GM23338 (cell line): ENCODE data around the gene PVRIG. TPM values are rescaled to one million over a fixed set of nuclear protein-coding genes. Genes with fewer than 3 reads are reported as not detected.
"Not testable (repeated sequence)": the region's sequence is repeated elsewhere in the genome, so short reads cannot be mapped to it uniquely, and the experiment has no call there.

Experiments
- ATAC-seq: fragments of 200-7000 bp; cut with Tn5 transposase; 3 replicates; pipeline ENCODE4 v1.9.1; 2020
- DNase-seq: peaks from one replicate; pipeline ENCODE4 v3.0.0-alpha.2; 2015; ENCODE audit warnings: low spot score
- H2AFZ ChIP-seq: fragments of 200-600 bp; sonication (generic); 2 replicates; pipeline ENCODE4 v1.8.0; 2016; ENCODE audit warnings: antibody characterized with exemption, mild to moderate bottlenecking, moderate library complexity
- H3F3A ChIP-seq: fragments of 200-600 bp; sonication (generic); replicated peaks from 2 replicates; pipeline ENCODE4 v1.8.0; 2017; ENCODE audit warnings: antibody characterized with exemption, mixed run types, low read depth
- H3K27ac ChIP-seq: fragments of 200-600 bp; sonication (generic); 2 replicates; pipeline ENCODE4 v1.6.1; 2016; ENCODE audit warnings: low read depth
- H3K27me3 ChIP-seq: fragments of 200-600 bp; sonication (generic); 2 replicates; pipeline ENCODE4 v1.8.0; 2016; ENCODE audit warnings: mild to moderate bottlenecking, mixed run types, moderate library complexity; ENCODE audit not compliant: insufficient read depth
- H3K36me3 ChIP-seq: fragments of 200-600 bp; sonication (generic); 2 replicates; pipeline ENCODE4 v1.8.0; 2016; ENCODE audit warnings: mild to moderate bottlenecking; ENCODE audit not compliant: insufficient read depth
- H3K4me1 ChIP-seq: fragments of 200-600 bp; sonication (generic); 2 replicates; pipeline ENCODE4 v1.8.0; 2016; ENCODE audit warnings: mild to moderate bottlenecking, moderate library complexity; ENCODE audit not compliant: insufficient read depth
- H3K4me2 ChIP-seq: fragments of 200-600 bp; sonication (generic); 2 replicates; pipeline ENCODE4 v1.7.1; 2017; ENCODE audit warnings: mixed run types
- H3K4me3 ChIP-seq: fragments of 200-600 bp; sonication (generic); 2 replicates; pipeline ENCODE4 v1.6.1; 2016; ENCODE audit warnings: mixed run types
- H3K79me2 ChIP-seq: fragments of 200-600 bp; sonication (generic); replicated peaks from 2 replicates; pipeline ENCODE4 v1.8.0; 2017; ENCODE audit warnings: mild to moderate bottlenecking; ENCODE audit not compliant: insufficient read depth
- H3K9me2 ChIP-seq: fragments of 200-600 bp; sonication (generic); 2 replicates; pipeline ENCODE4 v1.8.0; 2017; ENCODE audit not compliant: insufficient read depth
- H4K20me1 ChIP-seq: fragments of 200-600 bp; sonication (generic); replicated peaks from 2 replicates; pipeline ENCODE4 v1.8.0; 2017; ENCODE audit warnings: mild to moderate bottlenecking; ENCODE audit not compliant: insufficient read depth
- H3K27ac Mint-ChIP-seq: 2 replicates; pipeline ENCODE4 v1.8.0; 2020; ENCODE audit warnings: inconsistent platforms, mild to moderate bottlenecking, moderate library complexity, mixed read lengths
- H3K27me3 Mint-ChIP-seq: 3 replicates; pipeline ENCODE4 v1.8.0; 2022; ENCODE audit warnings: low read depth, mild to moderate bottlenecking, moderate library complexity, mixed read lengths, inconsistent platforms; ENCODE audit not compliant: insufficient read depth, poor library complexity
- H3K36me3 Mint-ChIP-seq: 3 replicates; pipeline ENCODE4 v1.8.0; 2021; ENCODE audit warnings: low read depth, mild to moderate bottlenecking, inconsistent platforms, moderate library complexity, mixed read lengths
- H3K4me1 Mint-ChIP-seq: 3 replicates; pipeline ENCODE4 v1.8.0; 2020; ENCODE audit warnings: mild to moderate bottlenecking, inconsistent platforms, mixed read lengths
- H3K4me3 Mint-ChIP-seq: 3 replicates; pipeline ENCODE4 v1.8.0; 2021; ENCODE audit warnings: moderate library complexity, mild to moderate bottlenecking, inconsistent platforms, mixed read lengths
- H3K9me3 Mint-ChIP-seq: 3 replicates; pipeline ENCODE4 v1.8.0; 2020; ENCODE audit warnings: moderate library complexity, mild to moderate bottlenecking, inconsistent platforms, mixed read lengths
- polyA plus RNA-seq: library from polyadenylated mRNA; unstranded; fragments of >200 nt; fragmentation: Nextera tagmentation; extraction: Ambion mirVana; gene quantifications from 2 replicates; pipeline ENCODE4 v1.2.1, GENCODE V29; 2016
- total RNA-seq: library from RNA; depleted of rRNA; stranded (reverse); fragments of >200 nt; shearing (Covaris generic); gene quantifications from 2 replicates; pipeline ENCODE4 v1.2.3, GENCODE V29; 2014

Gene PVRIG
- total and polyA plus RNA-seq, 2 experiments from 2014 or later, result 1.1 TPM; not detected in 1

- H3K27me3 Mint-ChIP-seq, H3K4me1 ChIP-seq, H3K4me2 ChIP-seq, H3K27me3 ChIP-seq, H4K20me1 ChIP-seq, DNase-seq, H3F3A ChIP-seq, H3K4me3 ChIP-seq, H3K36me3 ChIP-seq, H3K9me2 ChIP-seq, H3K4me3 Mint-ChIP-seq, H3K27ac Mint-ChIP-seq, ATAC-seq, H3K4me1 Mint-ChIP-seq, H2AFZ ChIP-seq, H3K27ac ChIP-seq, H3K9me3 Mint-ChIP-seq: not testable (repeated sequence)
- peaks cover 23% of the 10 kb centered on the region for H3K36me3 Mint-ChIP-seq
- peaks cover 11% of the 10 kb centered on the region for H3K79me2 ChIP-seq
Measured at GRCh38 chr7:100234660-100235317, 15.0 kb downstream of the PVRIG start.

- H3F3A ChIP-seq, H3K9me3 Mint-ChIP-seq, H3K4me3 Mint-ChIP-seq, H3K27ac Mint-ChIP-seq, H3K27me3 ChIP-seq, DNase-seq, H3K9me2 ChIP-seq, H2AFZ ChIP-seq, H3K4me1 ChIP-seq, H3K4me2 ChIP-seq, H3K4me1 Mint-ChIP-seq, H4K20me1 ChIP-seq, H3K36me3 Mint-ChIP-seq, H3K36me3 ChIP-seq, ATAC-seq, H3K27ac ChIP-seq, H3K4me3 ChIP-seq: not testable (repeated sequence)
- peaks cover 25% of the 10 kb centered on the region for H3K79me2 ChIP-seq
- peaks cover 10% of the 10 kb centered on the region for H3K27me3 Mint-ChIP-seq
Measured at GRCh38 chr7:100239975-100240374, 20.2 kb downstream of the PVRIG start.

- H3K9me3 Mint-ChIP-seq, H3K4me2 ChIP-seq, ATAC-seq, H2AFZ ChIP-seq, H3F3A ChIP-seq, H3K4me3 Mint-ChIP-seq, H3K9me2 ChIP-seq, H3K27me3 ChIP-seq, H3K4me3 ChIP-seq, H4K20me1 ChIP-seq, H3K36me3 ChIP-seq: not testable (repeated sequence)
- Mint-ChIP-seq H3K36me3 (0 out of 3 replicates have a peak, but pooled peaks cover 14% of the 10 kb centered on the region), H3K27me3 (peaks cover 24% of the 10 kb centered on the region), H3K27ac (peak overlapping the region; percentile 91), H3K4me1 (peaks cover 33% of the 10 kb centered on the region)
- DNase-seq, result peak; percentile 38
- H3K27ac ChIP-seq, result peak overlapping the region; percentile 32; the same call in 1 of the 2 replicates
- peaks cover 19% of the 10 kb centered on the region for H3K4me1 ChIP-seq
- peaks cover 24% of the 10 kb centered on the region for H3K79me2 ChIP-seq
Measured at GRCh38 chr7:100243385-100243784, 23.6 kb downstream of the PVRIG start.

- ATAC-seq, H2AFZ ChIP-seq, H3K27ac ChIP-seq, H3K9me3 Mint-ChIP-seq, H3K36me3 ChIP-seq, H3K4me3 Mint-ChIP-seq, H4K20me1 ChIP-seq, H3K9me2 ChIP-seq, H3K27me3 ChIP-seq, H3K36me3 Mint-ChIP-seq, H3K4me3 ChIP-seq, H3K4me2 ChIP-seq, H3F3A ChIP-seq, DNase-seq: not testable (repeated sequence)
- H3K27me3 Mint-ChIP-seq, result peaks cover 20% of the 10 kb centered on the region
- H3K4me1 ChIP-seq, result peaks cover 19% of the 10 kb centered on the region
- peak overlapping the region; percentile 91 for H3K27ac Mint-ChIP-seq
- H3K4me1 Mint-ChIP-seq, result peaks cover 38% of the 10 kb centered on the region
- H3K79me2 ChIP-seq, result peaks cover 29% of the 10 kb centered on the region
Measured at GRCh38 chr7:100244988-100245605, 25.3 kb downstream of the PVRIG start.
